Lung (tissue), 12 donors: ENCODE measurements around the gene ABTB1. TPM values are rescaled to one million over a fixed set of nuclear protein-coding genes. Genes with fewer than 3 reads are reported as not detected.

Experiments
- ATAC-seq: fragments of 200-7000 bp; cut with Tn5 transposase; one replicate; pipeline ENCODE4 v1.9.1; 2020; ENCODE audit warnings: moderate number of reproducible peaks; ENCODE audit not compliant: insufficient read depth, low FRiP score
- DNase-seq, 3 donors: peaks; one replicate each; pipeline ENCODE4 v3.0.0-alpha.2; 2013 to 2017
- H3K27ac ChIP-seq, 2 donors: one replicate each; pipeline ENCODE4 v1.5.1; 2013; ENCODE audit warnings: mild to moderate bottlenecking in 2 of 2, moderate library complexity in 2 of 2, control low read depth in 1 of 2, inconsistent platforms in 1 of 2, low read depth in 1 of 2, low read length in 1 of 2
- H3K27me3 ChIP-seq, 3 donors: one replicate each; pipeline ENCODE4 v1.5.1; 2013; ENCODE audit warnings: low read length in 2 of 3; ENCODE audit not compliant: control insufficient read depth in 3 of 3, insufficient read depth in 3 of 3
- H3K36me3 ChIP-seq, 4 donors: one replicate each; pipeline ENCODE4 v1.5.1; 2013; ENCODE audit warnings: low read length in 4 of 4, mild to moderate bottlenecking in 1 of 4, moderate library complexity in 1 of 4; ENCODE audit not compliant: control insufficient read depth in 4 of 4, insufficient read depth in 4 of 4
- H3K4me1 ChIP-seq, 5 donors: one replicate each; pipeline ENCODE4 v1.5.1; 2013; ENCODE audit warnings: low read length in 5 of 5, mild to moderate bottlenecking in 2 of 5, moderate library complexity in 1 of 5; ENCODE audit not compliant: control insufficient read depth in 5 of 5, insufficient read depth in 5 of 5
- H3K4me3 ChIP-seq: one replicate; pipeline ENCODE4 v1.5.1; 2013; ENCODE audit warnings: mild to moderate bottlenecking, control low read depth, moderate library complexity
- H3K9ac ChIP-seq, 2 donors: one replicate each; pipeline ENCODE4 v1.5.1; 2013; ENCODE audit warnings: low read length in 2 of 2, control low read depth in 1 of 2; ENCODE audit not compliant: insufficient read depth in 1 of 2
- H3K9me3 ChIP-seq, 4 donors: one replicate each; pipeline ENCODE4 v1.5.1; 2013; ENCODE audit warnings: low read length in 3 of 4, mild to moderate bottlenecking in 1 of 4, moderate library complexity in 1 of 4; ENCODE audit not compliant: control insufficient read depth in 4 of 4, insufficient read depth in 3 of 4
- WGBS, 2 donors: extraction: QIAGEN DNeasy Blood & Tissue Kit; methylation state at CpG; one replicate each; pipeline ENCODE4 v1.1.7; 2013; 5-methylcytosine and 5-hydroxymethylcytosine counted together
- polyA plus RNA-seq, 2 donors: library from polyadenylated mRNA; stranded (reverse); fragments of 200-250 nt; gene quantifications; one replicate each; pipeline ENCODE4 v1.2.1, GENCODE V29; 2013
- total RNA-seq, 2 donors: library from RNA; depleted of rRNA in 1 of 2; stranded (reverse); fragments of >200 nt in 1 of 2; gene quantifications; one replicate each; pipeline ENCODE4 v1.2.1, GENCODE V29; 2014 to 2021
- TF ChIP-seq, protein P1 (sequence below): IDR thresholded peaks from 2 replicates; pipeline ENCODE4 v1.5.1; 2012; ENCODE audit warnings: mild to moderate bottlenecking; ENCODE audit errors: control extremely low read depth, extremely low read depth
- donor health status: control.
- donor health status: control.
- donor health status: Bipolar disorder and iron deficiency.
- donor health status: healthy.
- donor health status: DM: yes; HTN: yes; CAD: no.

ABTB1 gene
- total and polyA plus RNA-seq, 4 donors, result 30.7 to 102 (median 48.6) TPM

DNA sequence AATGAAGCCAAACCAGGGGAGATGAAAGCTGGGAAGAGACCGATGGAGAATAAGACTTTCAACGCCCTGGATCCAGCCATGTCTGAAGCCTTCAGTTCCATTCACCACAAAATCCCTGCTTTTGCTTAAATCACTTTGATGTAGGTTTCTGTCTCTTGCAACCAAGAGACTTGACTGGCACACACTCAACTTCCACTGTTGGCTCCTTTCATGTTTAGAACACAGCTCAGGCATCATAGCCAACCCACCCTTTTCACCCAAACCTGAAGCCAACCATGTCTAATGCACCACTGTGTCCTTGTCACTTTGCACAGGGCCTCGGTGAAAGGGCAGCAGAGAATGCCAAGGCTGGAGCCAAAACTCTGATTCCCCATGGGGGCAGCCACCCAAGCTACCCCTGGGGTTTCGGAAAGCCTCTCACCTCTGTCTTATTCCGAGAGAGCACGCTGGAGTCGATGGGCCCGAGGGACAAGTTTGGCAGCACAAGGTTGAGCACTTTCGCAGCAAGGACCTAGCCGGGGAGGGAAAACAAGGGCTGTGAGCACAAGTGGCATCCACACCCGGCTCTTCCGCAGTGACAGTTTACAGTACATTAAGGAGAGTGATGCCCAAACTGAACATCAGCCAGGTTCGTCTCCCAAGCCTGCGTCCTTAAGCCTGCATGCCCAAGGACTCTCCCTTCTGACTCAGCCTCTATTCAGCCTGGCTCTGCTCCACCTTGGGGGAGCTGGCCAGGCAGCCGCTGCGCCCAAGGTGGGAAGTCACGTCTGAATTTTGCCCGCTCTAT lies 37.6 kb downstream of the ABTB1 start:
- 88 to 92% methylated on average over 18 of the region's 18 CpGs for WGBS, 2 donors
- ATAC-seq (no peak), DNase-seq (no peak)
- H3K4me3 ChIP-seq, result no peak overlapping the region
- H3K9ac ChIP-seq, result no peak overlapping the region
- TF ChIP-seq, protein P1, sequence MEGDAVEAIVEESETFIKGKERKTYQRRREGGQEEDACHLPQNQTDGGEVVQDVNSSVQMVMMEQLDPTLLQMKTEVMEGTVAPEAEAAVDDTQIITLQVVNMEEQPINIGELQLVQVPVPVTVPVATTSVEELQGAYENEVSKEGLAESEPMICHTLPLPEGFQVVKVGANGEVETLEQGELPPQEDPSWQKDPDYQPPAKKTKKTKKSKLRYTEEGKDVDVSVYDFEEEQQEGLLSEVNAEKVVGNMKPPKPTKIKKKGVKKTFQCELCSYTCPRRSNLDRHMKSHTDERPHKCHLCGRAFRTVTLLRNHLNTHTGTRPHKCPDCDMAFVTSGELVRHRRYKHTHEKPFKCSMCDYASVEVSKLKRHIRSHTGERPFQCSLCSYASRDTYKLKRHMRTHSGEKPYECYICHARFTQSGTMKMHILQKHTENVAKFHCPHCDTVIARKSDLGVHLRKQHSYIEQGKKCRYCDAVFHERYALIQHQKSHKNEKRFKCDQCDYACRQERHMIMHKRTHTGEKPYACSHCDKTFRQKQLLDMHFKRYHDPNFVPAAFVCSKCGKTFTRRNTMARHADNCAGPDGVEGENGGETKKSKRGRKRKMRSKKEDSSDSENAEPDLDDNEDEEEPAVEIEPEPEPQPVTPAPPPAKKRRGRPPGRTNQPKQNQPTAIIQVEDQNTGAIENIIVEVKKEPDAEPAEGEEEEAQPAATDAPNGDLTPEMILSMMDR, result no peak
- no peaks in the 10 kb centered on the region for H3K9me3 ChIP-seq
- peaks cover under 1 to 45% (median 14%) of the 10 kb centered on the region in 5 donors for H3K4me1 ChIP-seq
- H3K36me3 ChIP-seq, result peaks cover 0 to 11% (median 0%) of the 10 kb centered on the region in 4 donors
- H3K27me3 ChIP-seq, result no peaks in the 10 kb centered on the region
- H3K27ac ChIP-seq, result no peak overlapping the region

DNA sequence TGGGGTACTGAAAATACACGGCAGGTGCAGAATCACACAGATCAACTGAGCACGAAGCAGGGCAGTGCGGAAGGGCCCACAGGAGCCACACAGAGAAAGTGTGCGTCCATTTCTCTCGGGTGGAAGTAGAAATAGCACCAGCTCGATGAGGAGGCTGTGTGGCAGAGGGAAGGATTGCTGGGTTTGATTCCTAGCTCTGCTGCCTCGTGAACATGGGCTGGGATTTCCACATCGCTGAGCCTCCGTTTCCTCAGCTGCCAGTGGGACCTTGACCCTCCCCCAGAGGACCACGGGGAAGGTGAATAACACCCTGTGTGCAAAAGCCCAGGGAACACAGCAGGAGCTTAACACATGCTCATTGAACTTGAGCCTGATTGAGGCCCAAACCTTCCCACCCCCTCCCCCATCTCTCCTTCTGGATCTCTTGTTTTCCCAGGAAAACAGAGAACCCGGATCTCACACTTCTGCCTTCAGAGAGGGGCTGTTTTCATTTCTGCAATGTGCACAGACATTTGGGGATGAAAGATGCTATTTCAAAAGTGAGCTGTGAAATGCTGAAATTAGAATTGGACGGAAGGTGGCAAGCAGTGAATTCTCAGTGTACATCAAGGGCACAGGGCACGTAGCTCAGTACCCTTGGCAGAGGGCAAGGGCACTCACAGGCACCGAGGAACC lies 38.4 kb downstream of the ABTB1 start:
- Histone ChIP-seq H3K27me3 (no peaks in the 10 kb centered on the region), H3K36me3 (peaks cover 0 to 6% (median 0%) of the 10 kb centered on the region in 4 donors), H3K9me3 (no peaks in the 10 kb centered on the region), H3K9ac (no peak overlapping the region), H3K27ac (no peak overlapping the region), H3K4me1 (peaks cover 4 to 49% (median 16%) of the 10 kb centered on the region in 5 donors), H3K4me3 (no peak overlapping the region)
- WGBS, 2 donors, result 85 to 88% methylated on average over 14 of the region's 14 CpGs
- no peak for DNase-seq
- ATAC-seq, result no peak
- TF ChIP-seq, protein P1, result no peak

DNA sequence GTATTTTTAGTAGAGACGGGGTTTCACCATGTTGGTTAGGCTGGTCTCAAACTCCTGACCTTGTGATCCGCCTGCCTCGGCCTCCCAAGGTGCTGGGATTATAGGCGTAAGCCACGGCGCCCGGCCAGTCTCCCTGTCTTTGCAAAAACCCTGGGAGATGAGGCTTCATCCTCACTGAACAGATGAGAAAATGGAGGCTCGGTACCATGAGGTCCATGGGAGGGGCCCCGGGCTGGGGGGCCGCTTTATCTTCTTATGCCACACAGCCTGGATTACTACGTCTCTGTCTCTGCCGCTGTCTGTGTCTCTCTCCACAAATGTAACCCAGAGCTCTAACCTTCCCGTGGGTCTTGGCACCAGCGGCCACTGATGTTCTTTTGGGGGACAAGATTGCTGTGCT lies 39.1 kb downstream of the ABTB1 start:
- no peaks in the 10 kb centered on the region for H3K27me3 ChIP-seq
- ATAC-seq (no peak), DNase-seq (no peak)
- peaks cover 4 to 49% (median 16%) of the 10 kb centered on the region in 5 donors for H3K4me1 ChIP-seq
- TF ChIP-seq, protein P1, result no peak
- H3K9me3 ChIP-seq, result no peaks in the 10 kb centered on the region
- H3K27ac ChIP-seq, result no peak overlapping the region
- 91 to 95% methylated on average over 14 of the region's 14 CpGs for WGBS, 2 donors
- H3K4me3 ChIP-seq, result no peak overlapping the region
- H3K36me3 ChIP-seq, result peaks cover 0 to 4% (median 0%) of the 10 kb centered on the region in 4 donors
- no peak overlapping the region for H3K9ac ChIP-seq
